ENCODE data around the gene TRMO. TPM values are rescaled to one million over a fixed set of nuclear protein-coding genes. Genes with fewer than 3 reads are reported as not detected.

The TRMO gene
- total RNA-seq, 3 donors from 2014 or later = 29.8 to 46.8 (median 35.4) TPM

DNA sequence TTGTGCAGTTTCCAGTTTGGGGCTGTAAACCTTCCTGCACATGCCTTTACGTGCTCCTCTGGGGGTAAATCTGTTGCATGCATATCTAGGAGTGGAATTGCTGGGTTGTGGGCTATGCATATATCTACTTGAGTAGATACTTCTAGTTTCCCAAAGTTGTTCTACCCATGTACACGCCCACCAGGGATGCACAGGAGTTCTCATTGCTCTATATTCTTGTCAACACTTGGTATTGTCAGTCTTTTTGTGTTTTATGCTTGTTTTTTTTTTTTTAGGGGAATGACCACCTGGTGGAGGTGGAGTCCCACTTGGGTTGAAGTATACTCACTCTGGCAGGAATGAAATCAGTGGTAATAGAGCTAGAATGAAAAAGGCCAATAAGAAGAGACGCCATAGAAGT is 46.2 kb downstream of the TRMO start:
- no peak for DNase-seq (ENCODE audit: low spot score in 2 of 2)
- Histone ChIP-seq H3K27me3 (no peaks in the 10 kb centered on the region), H3K4me1 (no peaks in the 10 kb centered on the region), H3K4me3 (no peak overlapping the region), H3K36me3 (no peaks in the 10 kb centered on the region), H3K27ac (peak overlapping the region in 1 of 2 donors; percentile 69), H3K9me3 (no peaks in the 10 kb centered on the region)
- TF ChIP-seq POLR2AphosphoS5 (IDR thresholded peaks at IDR 0.05) (no peak), POLR2A (IDR thresholded peaks at IDR 0.05) (no peak)
- TF ChIP-seq, protein P1, sequence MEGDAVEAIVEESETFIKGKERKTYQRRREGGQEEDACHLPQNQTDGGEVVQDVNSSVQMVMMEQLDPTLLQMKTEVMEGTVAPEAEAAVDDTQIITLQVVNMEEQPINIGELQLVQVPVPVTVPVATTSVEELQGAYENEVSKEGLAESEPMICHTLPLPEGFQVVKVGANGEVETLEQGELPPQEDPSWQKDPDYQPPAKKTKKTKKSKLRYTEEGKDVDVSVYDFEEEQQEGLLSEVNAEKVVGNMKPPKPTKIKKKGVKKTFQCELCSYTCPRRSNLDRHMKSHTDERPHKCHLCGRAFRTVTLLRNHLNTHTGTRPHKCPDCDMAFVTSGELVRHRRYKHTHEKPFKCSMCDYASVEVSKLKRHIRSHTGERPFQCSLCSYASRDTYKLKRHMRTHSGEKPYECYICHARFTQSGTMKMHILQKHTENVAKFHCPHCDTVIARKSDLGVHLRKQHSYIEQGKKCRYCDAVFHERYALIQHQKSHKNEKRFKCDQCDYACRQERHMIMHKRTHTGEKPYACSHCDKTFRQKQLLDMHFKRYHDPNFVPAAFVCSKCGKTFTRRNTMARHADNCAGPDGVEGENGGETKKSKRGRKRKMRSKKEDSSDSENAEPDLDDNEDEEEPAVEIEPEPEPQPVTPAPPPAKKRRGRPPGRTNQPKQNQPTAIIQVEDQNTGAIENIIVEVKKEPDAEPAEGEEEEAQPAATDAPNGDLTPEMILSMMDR (IDR thresholded peaks at IDR 0.05) = no peak
- intact Hi-C loops (cut with DNase I; ENCODE audit: low total_unique reads) = no loop called here

DNA sequence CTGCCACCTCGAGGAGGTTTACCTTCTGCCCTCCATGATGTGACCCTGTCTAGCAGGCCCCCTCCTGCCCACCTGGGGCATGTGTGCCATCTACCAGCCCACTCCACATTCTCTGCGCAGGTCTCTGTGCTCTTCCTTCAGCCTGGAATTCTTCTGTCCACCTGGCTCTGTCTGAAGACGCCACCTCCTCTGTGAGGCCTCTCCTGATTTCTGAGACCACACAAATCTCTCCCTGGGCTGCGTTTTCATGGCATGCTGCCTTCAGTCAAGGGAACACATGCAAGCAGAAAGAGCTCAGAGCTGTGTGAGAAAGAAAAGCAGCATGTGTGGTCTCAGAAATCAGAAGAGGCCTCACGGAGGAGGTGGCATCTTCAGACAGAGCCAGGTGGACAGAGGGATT is 47.2 kb downstream of the TRMO start:
- Histone ChIP-seq H3K9me3 (no peaks in the 10 kb centered on the region), H3K36me3 (no peaks in the 10 kb centered on the region), H3K4me3 (no peak overlapping the region), H3K27ac (no peak overlapping the region), H3K4me1 (no peaks in the 10 kb centered on the region), H3K27me3 (no peaks in the 10 kb centered on the region)
- TF ChIP-seq POLR2AphosphoS5 (IDR thresholded peaks at IDR 0.05) (no peak), POLR2A (IDR thresholded peaks at IDR 0.05) (no peak)
- TF ChIP-seq, protein P1 (IDR thresholded peaks at IDR 0.05) = no peak
- no peak for DNase-seq (ENCODE audit: low spot score in 2 of 2)
- intact Hi-C loops (cut with DNase I; ENCODE audit: low total_unique reads) = no loop called here

DNA sequence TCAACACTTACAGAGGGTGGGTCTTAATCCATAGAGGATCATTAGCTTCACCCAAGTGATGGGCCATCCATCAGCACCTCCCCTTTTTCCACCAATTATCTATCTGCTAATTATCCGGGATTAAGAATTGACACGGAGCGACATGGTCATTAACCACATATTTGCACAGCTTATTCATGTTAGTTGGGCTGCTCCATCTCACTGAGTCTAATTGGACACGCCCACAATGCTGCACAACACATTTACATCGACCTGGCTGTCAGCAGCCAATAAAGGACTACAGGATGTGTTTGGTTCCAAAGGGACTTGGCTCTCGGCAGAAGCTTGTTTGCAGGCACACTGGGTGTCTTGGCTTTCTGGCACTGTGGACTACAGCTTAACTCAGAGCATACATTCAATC is 47.7 kb downstream of the TRMO start:
- DNase-seq (ENCODE audit: low spot score in 2 of 2) = no peak
- H3K27me3 ChIP-seq = no peaks in the 10 kb centered on the region

DNA sequence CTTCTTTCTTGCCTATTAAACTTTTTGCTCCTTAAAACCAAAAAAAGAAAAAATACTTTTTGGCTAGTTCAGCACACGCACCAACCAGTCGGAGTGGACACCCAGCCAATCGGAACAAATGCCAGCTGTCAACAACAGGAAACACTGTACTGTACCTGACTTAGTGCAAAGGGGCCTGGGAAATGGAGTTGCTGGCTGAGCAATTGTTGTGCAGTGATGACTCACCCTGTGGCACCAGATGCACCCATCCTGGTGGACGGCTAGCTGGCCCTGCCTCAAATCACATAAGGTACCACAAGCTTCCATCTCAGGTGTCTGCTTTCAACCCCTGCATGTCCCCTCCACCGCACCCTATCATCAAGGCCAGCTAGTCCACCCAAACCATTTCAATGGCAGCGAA is 48.4 kb downstream of the TRMO start:
- H3K27ac ChIP-seq = no peak overlapping the region
- no peak for DNase-seq (ENCODE audit: low spot score in 2 of 2)
- no peak overlapping the region for H3K4me3 ChIP-seq
- intact Hi-C loops (cut with DNase I; ENCODE audit: low total_unique reads) = no loop called here
- TF ChIP-seq POLR2A (IDR thresholded peaks at IDR 0.05) = no peak
- TF ChIP-seq POLR2AphosphoS5 (IDR thresholded peaks at IDR 0.05) = no peak
- TF ChIP-seq, protein P1 (IDR thresholded peaks at IDR 0.05) = no peak
- no peaks in the 10 kb centered on the region for H3K4me1 ChIP-seq
- H3K9me3 ChIP-seq = no peaks in the 10 kb centered on the region
- no peaks in the 10 kb centered on the region for H3K27me3 ChIP-seq
- H3K36me3 ChIP-seq = no peaks in the 10 kb centered on the region

More for the DNA sequence above, 47.7 kb downstream of the TRMO start:
- Histone ChIP-seq H3K27ac (no peak overlapping the region), H3K9me3 (no peaks in the 10 kb centered on the region), H3K4me1 (no peaks in the 10 kb centered on the region), H3K4me3 (no peak overlapping the region), H3K36me3 (no peaks in the 10 kb centered on the region)
- intact Hi-C loops (cut with DNase I; ENCODE audit: low total_unique reads) = no loop called here
- no peak for TF ChIP-seq POLR2A (IDR thresholded peaks at IDR 0.05)
- TF ChIP-seq POLR2AphosphoS5 (IDR thresholded peaks at IDR 0.05) = no peak
- TF ChIP-seq, protein P1 (IDR thresholded peaks at IDR 0.05) = no peak

DNA sequence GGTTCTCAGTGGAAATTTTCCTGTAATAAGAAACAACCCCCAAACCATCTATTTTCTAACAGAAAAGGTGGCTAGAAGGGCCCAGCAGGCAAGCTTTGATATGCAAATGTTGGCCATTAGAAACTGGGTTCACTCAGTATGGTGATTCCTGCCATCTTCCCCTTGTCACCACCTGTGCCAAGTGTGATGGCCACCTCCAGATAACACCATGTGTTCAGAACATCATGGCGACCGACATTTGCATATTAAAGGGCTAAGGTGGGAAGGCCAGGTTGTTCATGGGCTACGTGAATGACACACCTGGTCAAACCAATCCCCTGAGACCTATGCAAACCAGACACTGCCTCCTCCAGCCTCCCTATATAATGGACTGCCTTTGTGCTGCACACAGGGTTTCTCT is 48.9 kb downstream of the TRMO start:
- H3K27ac ChIP-seq = no peak overlapping the region
- no peaks in the 10 kb centered on the region for H3K36me3 ChIP-seq
- no peaks in the 10 kb centered on the region for H3K27me3 ChIP-seq
- H3K9me3 ChIP-seq = no peaks in the 10 kb centered on the region
- intact Hi-C loops (cut with DNase I; ENCODE audit: low total_unique reads) = no loop called here
- TF ChIP-seq, protein P1 (IDR thresholded peaks at IDR 0.05) = no peak
- TF ChIP-seq POLR2AphosphoS5 (IDR thresholded peaks at IDR 0.05) (no peak), POLR2A (IDR thresholded peaks at IDR 0.05) (no peak)
- DNase-seq (ENCODE audit: low spot score in 2 of 2) = no peak
- H3K4me1 ChIP-seq = no peaks in the 10 kb centered on the region
- H3K4me3 ChIP-seq = no peak overlapping the region

Data from breast epithelium (tissue), 4 donors.